K562 (cell line): Measurements from ENCODE around the gene CARMIL1.

Source experiments
- EP300 ChIP-seq: IDR thresholded peaks from 2 replicates; pipeline ENCODE4 v1.6.1; 2012; ENCODE audit warnings: low read length, improper control_type of control experiment
- FOXK2 ChIP-seq, 2 experiments: fragments of 450-650 bp; IDR thresholded peaks in 1 of 2; conservative IDR thresholded peaks in 1 of 2; 2 replicates each; pipeline ENCODE4 v1.6.1; 2016; ENCODE audit warnings: low read depth in 2 of 2, mild to moderate bottlenecking in 1 of 2
- MYC ChIP-seq, 2 experiments: fragments of 250-450 bp in 1 of 2; sonication (Bioruptor Pico) in 1 of 2; IDR thresholded peaks; 2 replicates each; pipeline versions ENCODE4 v1.5.1 to v1.6.1; 2012 to 2021; ENCODE audit warnings: low read depth in 2 of 2, borderline replicate concordance in 1 of 2, improper control_type of control experiment in 1 of 2, low read length in 1 of 2, mild to moderate bottlenecking in 1 of 2, moderate library complexity in 1 of 2
- POLR2A ChIP-seq: fragments of 450-650 bp; conservative IDR thresholded peaks from 2 replicates; pipeline ENCODE4 v1.6.1; 2016
- SP1 ChIP-seq: sonication (generic); formaldehyde crosslinking; IDR thresholded peaks from 2 replicates; pipeline ENCODE4 v1.8.1; 2022; ENCODE audit warnings: mild to moderate bottlenecking, missing genetic modification reagents
- TBL1XR1 ChIP-seq, 2 experiments: IDR thresholded peaks; 2 replicates each; pipeline ENCODE4 v1.6.1; 2012; ENCODE audit warnings: improper control_type of control experiment in 2 of 2, low read length in 2 of 2, mild to moderate bottlenecking in 1 of 2
- TF ChIP-seq, protein P1 (sequence below): sonication (generic); formaldehyde crosslinking; IDR thresholded peaks from 2 replicates; pipeline ENCODE4 v1.8.0; 2022; ENCODE audit warnings: mild to moderate bottlenecking, low read depth, missing genetic modification reagents
- TF ChIP-seq, protein P2 (sequence below): sonication (generic); formaldehyde crosslinking; IDR thresholded peaks from 2 replicates; pipeline ENCODE4 v1.8.0; 2022; ENCODE audit warnings: missing genetic modification reagents, mild to moderate bottlenecking, moderate library complexity, borderline replicate concordance
- TF ChIP-seq, protein P3 (sequence below): sonication (generic); formaldehyde crosslinking; IDR thresholded peaks from 2 replicates; pipeline ENCODE4 v1.8.1; 2022; ENCODE audit warnings: missing genetic modification reagents

DNA sequence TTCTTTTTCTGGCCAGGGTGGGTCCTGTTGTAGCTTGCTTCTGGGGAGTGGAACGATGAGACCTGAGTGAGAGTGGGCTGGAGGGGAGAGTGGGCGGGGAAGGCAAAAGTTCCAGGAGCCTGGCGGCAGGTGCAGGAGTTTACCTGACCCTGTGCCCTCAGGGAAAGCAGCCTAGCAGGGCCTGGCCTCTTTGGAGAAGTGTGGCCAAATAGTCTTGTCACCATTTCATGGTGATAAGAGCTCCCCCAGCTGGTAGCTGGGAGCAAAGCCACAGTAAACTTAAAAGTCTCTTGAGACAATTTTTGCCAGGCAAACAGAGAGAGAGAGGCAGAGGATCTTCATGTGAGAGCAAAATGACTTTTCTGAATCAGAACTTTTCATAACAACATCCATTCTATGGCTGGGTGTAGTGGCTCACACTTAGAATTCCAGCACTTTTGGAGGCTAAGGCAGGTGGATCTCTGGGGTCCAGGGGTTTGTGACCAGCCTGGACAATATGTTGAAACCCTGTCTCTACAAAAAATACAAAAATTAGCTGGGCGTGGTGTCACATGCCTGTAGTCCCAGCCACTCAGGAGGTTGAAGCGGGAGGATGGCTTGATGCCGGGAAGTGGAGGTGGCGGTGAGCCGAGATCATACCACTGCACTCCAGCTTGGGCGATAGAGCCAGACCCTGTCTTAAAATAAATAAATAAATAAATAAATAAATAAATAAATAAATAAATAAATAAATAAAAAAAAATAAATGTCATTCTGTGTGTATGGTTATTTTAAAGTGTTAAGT, 211.0 kb downstream of the CARMIL1 start:
- no peak for TF ChIP-seq TBL1XR1 (IDR thresholded peaks at IDR 0.05; ENCODE audit: low read length in 2 of 2)
- no peak for TF ChIP-seq EP300
- TF ChIP-seq MYC (IDR thresholded peaks at IDR 0.05; ENCODE audit: low read depth, low read length): no peak
- TF ChIP-seq MYC (CRISPR knock-in tag; IDR thresholded peaks at IDR 0.05; ENCODE audit: borderline replicate concordance, low read depth): no peak
- no peak for TF ChIP-seq FOXK2 (conservative IDR thresholded peaks at IDR 0.05 in 1 of 2, IDR thresholded peaks at IDR 0.05 in 1 of 2; ENCODE audit: low read depth in 2 of 2)
- TF ChIP-seq, protein P1, sequence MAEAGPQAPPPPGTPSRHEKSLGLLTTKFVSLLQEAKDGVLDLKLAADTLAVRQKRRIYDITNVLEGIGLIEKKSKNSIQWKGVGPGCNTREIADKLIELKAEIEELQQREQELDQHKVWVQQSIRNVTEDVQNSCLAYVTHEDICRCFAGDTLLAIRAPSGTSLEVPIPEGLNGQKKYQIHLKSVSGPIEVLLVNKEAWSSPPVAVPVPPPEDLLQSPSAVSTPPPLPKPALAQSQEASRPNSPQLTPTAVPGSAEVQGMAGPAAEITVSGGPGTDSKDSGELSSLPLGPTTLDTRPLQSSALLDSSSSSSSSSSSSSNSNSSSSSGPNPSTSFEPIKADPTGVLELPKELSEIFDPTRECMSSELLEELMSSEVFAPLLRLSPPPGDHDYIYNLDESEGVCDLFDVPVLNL: no peak
- TF ChIP-seq, protein P2, sequence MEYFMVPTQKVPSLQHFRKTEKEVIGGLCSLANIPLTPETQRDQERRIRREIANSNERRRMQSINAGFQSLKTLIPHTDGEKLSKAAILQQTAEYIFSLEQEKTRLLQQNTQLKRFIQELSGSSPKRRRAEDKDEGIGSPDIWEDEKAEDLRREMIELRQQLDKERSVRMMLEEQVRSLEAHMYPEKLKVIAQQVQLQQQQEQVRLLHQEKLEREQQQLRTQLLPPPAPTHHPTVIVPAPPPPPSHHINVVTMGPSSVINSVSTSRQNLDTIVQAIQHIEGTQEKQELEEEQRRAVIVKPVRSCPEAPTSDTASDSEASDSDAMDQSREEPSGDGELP: no peak
- TF ChIP-seq POLR2A: no peak
- TF ChIP-seq, protein P3, sequence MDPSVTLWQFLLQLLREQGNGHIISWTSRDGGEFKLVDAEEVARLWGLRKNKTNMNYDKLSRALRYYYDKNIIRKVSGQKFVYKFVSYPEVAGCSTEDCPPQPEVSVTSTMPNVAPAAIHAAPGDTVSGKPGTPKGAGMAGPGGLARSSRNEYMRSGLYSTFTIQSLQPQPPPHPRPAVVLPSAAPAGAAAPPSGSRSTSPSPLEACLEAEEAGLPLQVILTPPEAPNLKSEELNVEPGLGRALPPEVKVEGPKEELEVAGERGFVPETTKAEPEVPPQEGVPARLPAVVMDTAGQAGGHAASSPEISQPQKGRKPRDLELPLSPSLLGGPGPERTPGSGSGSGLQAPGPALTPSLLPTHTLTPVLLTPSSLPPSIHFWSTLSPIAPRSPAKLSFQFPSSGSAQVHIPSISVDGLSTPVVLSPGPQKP: no peak
- no peak for TF ChIP-seq SP1
